Body of pancreas (tissue), 4 donors: ENCODE measurements around the gene NOLC1. TPM values are rescaled to one million over a fixed set of nuclear protein-coding genes. Genes with fewer than 3 reads are reported as not detected.

Experiments
- ATAC-seq: fragments of 150-250 bp; one replicate; pipeline ENCODE4 v1.9.1; 2016
- DNase-seq, 4 donors: peaks; one replicate each; pipeline ENCODE4 v3.0.0-alpha.2; 2019
- H3K27ac ChIP-seq, 4 donors: fragments of 200-600 bp; sonication (generic); 1 replicate in 3 of 4; 2 replicates in 1 of 4; pipeline versions ENCODE4 v1.5.1 to v1.6.1; 2016 to 2019; ENCODE audit warnings: mild to moderate bottlenecking in 1 of 4, mixed read lengths in 1 of 4, moderate library complexity in 1 of 4
- H3K27me3 ChIP-seq, 2 donors: fragments of 200-600 bp; sonication (generic); one replicate each; pipeline ENCODE4 v1.6.0; 2016; ENCODE audit warnings: mild to moderate bottlenecking in 1 of 2
- H3K36me3 ChIP-seq, 2 donors: fragments of 200-600 bp; sonication (generic); replicated peaks in 1 of 2; 2 replicates each; pipeline ENCODE4 v1.5.1; 2016; ENCODE audit warnings: low read depth in 2 of 2; ENCODE audit not compliant: insufficient read depth in 1 of 2
- H3K4me1 ChIP-seq: fragments of 200-600 bp; sonication (generic); one replicate; pipeline ENCODE4 v1.6.0; 2016
- H3K4me3 ChIP-seq, 2 donors: fragments of 200-600 bp; sonication (generic); 1 replicate in 1 of 2; 2 replicates in 1 of 2; pipeline ENCODE4 v1.5.1; 2016 to 2019
- H3K9me3 ChIP-seq, 3 donors: fragments of 200-600 bp; sonication (generic); 1 replicate in 2 of 3; 2 replicates in 1 of 3; pipeline ENCODE4 v1.5.1; 2016
- POLR2A ChIP-seq, 3 donors: fragments of 450-650 bp; IDR thresholded peaks; one replicate each; pipeline ENCODE4 v1.6.1; 2016; ENCODE audit warnings: antibody characterized with exemption in 3 of 3, mild to moderate bottlenecking in 2 of 3
- WGBS, 2 donors: methylation state at CpG; one replicate each; pipeline ENCODE4 v1.1.5; 2017; 5-methylcytosine and 5-hydroxymethylcytosine counted together
- intact Hi-C: fragments of 100-400 bp; cut with DNase I; formaldehyde crosslinking; loops from one replicate; pipeline ENCODE4 v1.15.1; 2023
- total RNA-seq, 2 donors: library from RNA; depleted of rRNA; stranded (reverse); fragments of >200 nt; gene quantifications; one replicate each; pipeline ENCODE4 v1.1.0, GENCODE V29; 2016
- TF ChIP-seq, protein P1 (sequence below), 7 experiments: fragments of 450-650 bp in 4 of 7; fragments of 200-600 bp in 3 of 7; sonication (generic) in 3 of 7; IDR thresholded peaks; one replicate each; pipeline ENCODE4 v1.5.1; 2016 to 2019; ENCODE audit warnings: antibody characterized with exemption in 7 of 7

The NOLC1 gene
- total RNA-seq, 2 donors from 2014 or later: 26.0 to 33.7 TPM

DNA sequence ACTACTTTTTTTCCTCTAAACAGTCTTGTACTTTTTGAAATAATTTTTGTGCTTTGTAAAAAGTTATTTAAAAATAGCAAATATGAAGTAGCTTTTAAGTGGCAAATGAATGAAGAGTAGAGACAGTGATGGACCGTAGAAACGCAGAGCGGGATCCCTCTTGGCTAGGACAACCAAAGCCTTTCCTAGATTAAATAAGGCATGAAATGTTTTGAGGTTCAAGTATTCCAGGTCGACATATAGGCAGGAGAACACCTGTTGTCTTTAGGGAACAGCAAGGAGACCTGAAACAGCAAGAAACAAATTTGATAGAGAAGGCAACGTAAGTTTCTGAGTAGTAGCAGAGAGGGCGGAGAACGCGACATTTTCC, 20.0 kb upstream of the NOLC1 start:
- intact Hi-C loops: no loop called here
- DNase-seq (no peak), ATAC-seq (no peak)
- H3K4me1 ChIP-seq: peaks cover 28% of the 10 kb centered on the region
- H3K4me3 ChIP-seq: no peak overlapping the region
- 11 to 16% methylated on average over 8 of the region's 8 CpGs for WGBS, 2 donors
- H3K27ac ChIP-seq: peak overlapping the region; percentile 62 to 91 (median 86)
- TF ChIP-seq, protein P1, sequence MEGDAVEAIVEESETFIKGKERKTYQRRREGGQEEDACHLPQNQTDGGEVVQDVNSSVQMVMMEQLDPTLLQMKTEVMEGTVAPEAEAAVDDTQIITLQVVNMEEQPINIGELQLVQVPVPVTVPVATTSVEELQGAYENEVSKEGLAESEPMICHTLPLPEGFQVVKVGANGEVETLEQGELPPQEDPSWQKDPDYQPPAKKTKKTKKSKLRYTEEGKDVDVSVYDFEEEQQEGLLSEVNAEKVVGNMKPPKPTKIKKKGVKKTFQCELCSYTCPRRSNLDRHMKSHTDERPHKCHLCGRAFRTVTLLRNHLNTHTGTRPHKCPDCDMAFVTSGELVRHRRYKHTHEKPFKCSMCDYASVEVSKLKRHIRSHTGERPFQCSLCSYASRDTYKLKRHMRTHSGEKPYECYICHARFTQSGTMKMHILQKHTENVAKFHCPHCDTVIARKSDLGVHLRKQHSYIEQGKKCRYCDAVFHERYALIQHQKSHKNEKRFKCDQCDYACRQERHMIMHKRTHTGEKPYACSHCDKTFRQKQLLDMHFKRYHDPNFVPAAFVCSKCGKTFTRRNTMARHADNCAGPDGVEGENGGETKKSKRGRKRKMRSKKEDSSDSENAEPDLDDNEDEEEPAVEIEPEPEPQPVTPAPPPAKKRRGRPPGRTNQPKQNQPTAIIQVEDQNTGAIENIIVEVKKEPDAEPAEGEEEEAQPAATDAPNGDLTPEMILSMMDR (IDR thresholded peaks at IDR 0.05): no peak
- no peaks in the 10 kb centered on the region for H3K9me3 ChIP-seq
- H3K27me3 ChIP-seq: no peaks in the 10 kb centered on the region
- no peaks in the 10 kb centered on the region for H3K36me3 ChIP-seq

DNA sequence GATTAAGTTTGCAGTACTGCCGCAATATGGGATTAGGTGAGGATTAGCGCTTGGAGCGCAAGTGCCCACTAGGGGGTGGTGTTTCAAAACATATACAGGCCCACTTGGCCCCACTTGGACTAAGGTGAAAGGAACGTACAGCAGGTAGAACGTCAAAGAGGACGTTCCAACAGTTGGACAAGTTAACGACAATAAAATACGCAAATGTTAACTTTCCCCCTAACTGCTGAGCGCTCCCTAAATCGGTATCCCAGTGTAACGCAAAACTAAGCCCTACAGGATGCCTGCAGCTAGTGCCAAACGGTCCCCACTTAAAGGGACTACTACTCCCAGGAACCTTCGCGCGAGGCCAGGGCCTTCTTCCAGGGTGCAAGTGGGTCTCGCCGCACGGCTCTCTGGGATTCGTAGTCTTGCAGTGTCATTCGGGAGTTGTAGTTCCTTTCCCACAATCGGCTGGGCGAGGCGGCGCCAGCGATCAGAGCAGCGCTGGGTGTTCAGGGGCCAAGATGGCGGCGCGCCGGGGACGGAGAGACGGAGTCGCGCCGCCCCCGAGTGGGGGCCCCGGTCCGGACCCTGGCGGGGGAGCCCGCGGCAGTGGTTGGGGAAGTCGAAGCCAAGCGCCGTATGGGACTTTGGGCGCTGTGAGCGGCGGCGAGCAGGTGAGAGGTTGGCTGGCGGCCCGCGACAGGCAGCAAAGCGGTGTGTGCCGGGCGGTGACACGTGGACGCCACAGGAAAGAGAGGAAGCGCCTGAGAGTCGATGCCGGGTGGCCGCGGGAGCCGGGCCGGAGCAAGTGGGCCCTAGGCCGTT, 19.4 kb upstream of the NOLC1 start, which contains the start of gene PPRC1:
Gene PPRC1, plus strand, starts transcription at position 478 of the 810 bp plus-strand sequence. Its CDS starts 29 bp downstream, at position 507.
- ATAC-seq (peak; percentile 97), DNase-seq (peak; percentile 98 to 99 (median 98))
- H3K27ac ChIP-seq: peak within 1 kb of the TSS; percentile 82 to 91 (median 86)
- no peaks in the 10 kb centered on the region for H3K36me3 ChIP-seq
- no peaks in the 10 kb centered on the region for H3K9me3 ChIP-seq
- H3K4me1 ChIP-seq: peaks cover 28% of the 10 kb centered on the region
- H3K27me3 ChIP-seq: no peaks in the 10 kb centered on the region
- intact Hi-C loops: no loop called here
- TF ChIP-seq, protein P1 (IDR thresholded peaks at IDR 0.05): peak; percentile 87 to 99 (median 92)
- peak; percentile 36 to 82 (median 77) for TF ChIP-seq POLR2A (IDR thresholded peaks at IDR 0.05)
- H3K4me3 ChIP-seq: peak within 1 kb of the TSS; percentile 84 to 86
- 0% methylated on average over 33 to 63 of the region's 64 CpGs for WGBS, 2 donors

DNA sequence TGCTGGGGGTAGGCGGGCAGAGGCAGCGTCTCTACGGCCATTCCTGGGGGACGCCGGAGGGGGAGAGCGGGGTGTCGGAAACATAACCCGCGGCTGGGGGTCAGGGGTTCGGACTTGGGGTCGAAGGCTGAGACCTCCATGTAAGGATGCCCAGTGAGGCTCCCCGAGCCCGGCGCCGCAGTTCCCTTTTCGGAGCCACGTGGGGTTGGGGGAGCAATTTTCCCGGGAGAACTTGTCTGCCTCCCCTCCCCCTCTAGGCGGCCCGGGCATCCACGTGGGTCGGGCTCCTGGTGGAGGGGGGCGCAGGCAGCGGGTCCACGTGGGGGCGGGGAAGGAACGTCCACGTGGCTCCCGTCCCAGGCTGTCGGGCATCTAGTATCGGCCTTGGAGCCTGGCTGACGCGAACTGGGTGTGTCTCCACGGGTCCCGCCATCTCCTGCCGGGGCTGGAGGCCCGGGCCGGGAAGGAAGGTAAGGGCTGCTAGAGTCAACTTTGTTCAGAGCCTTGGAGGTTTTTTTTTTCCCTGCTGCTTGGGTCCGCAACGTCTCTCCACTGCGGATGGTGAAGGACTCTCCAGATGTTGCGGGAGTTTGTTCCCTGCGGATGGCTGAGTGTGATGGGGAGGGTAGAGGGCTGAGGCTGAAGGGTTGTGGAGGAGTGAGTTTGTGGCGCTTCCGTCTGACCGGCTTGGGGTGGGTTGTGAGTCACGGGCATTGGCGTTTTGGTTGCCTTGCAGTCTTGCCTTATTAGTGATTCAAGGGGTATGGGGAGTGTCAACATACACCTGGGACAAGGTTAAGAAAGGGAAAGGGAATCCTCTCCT, 18.6 kb upstream of the NOLC1 start:
- H3K4me3 ChIP-seq: peak overlapping the region; percentile 84 to 86
- DNase-seq (peak; percentile 72 to 82 (median 80)), ATAC-seq (peak; percentile 37)
- H3K9me3 ChIP-seq: no peaks in the 10 kb centered on the region
- TF ChIP-seq POLR2A (IDR thresholded peaks at IDR 0.05): peak in 1 of 3 donors; percentile 6
- TF ChIP-seq, protein P1 (IDR thresholded peaks at IDR 0.05): no peak
- no peaks in the 10 kb centered on the region for H3K27me3 ChIP-seq
- peaks cover 0 to 4% of the 10 kb centered on the region in 2 donors for H3K36me3 ChIP-seq
- WGBS, 2 donors: 0 to 1% methylated on average over 24 to 45 of the region's 48 CpGs
- intact Hi-C loops: no loop called here
- H3K4me1 ChIP-seq: peaks cover 28% of the 10 kb centered on the region
- H3K27ac ChIP-seq: peak overlapping the region; percentile 82 to 91 (median 86)

DNA sequence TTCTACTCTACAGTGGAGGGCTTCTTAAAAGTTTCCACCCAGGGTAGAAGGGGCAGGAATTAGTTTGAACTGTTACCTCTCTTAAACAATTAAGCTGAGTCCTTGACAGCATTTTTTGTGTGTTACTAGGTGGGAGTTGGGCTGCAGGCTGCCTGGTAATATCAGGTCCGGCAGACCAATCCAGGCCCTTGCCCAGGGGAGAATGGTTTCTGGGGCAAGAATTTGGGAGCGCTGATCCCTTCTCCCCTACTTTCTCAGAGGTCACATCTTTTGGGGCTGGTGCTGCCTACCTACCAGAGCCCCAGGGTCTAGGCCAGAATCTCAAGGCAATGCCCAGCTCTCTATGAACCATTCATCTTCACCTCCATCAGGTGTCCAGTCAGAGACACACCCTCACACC, 17.8 kb upstream of the NOLC1 start:
- Histone ChIP-seq H3K4me3 (no peak overlapping the region), H3K27ac (peak overlapping the region in 2 of 4 donors; percentile 88 to 91), H3K4me1 (peaks cover 28% of the 10 kb centered on the region), H3K36me3 (peaks cover 0 to 6% of the 10 kb centered on the region in 2 donors), H3K9me3 (no peaks in the 10 kb centered on the region), H3K27me3 (no peaks in the 10 kb centered on the region)
- no peak for TF ChIP-seq POLR2A (IDR thresholded peaks at IDR 0.05)
- TF ChIP-seq, protein P1 (IDR thresholded peaks at IDR 0.05): no peak
- 52 to 67% methylated on average over 2 of the region's 2 CpGs for WGBS, 2 donors
- DNase-seq (no peak), ATAC-seq (no peak)
- intact Hi-C loops: no loop called here
